Keratinocyte (primary cell): ENCODE data around the gene PRSS48. TPM values are rescaled to one million over a fixed set of nuclear protein-coding genes. Genes with fewer than 3 reads are reported as not detected.

Experiments used
- DNase-seq: peaks from one replicate; pipeline ENCODE4 v3.0.0-alpha.2; 2011; ENCODE audit warnings: low read depth, missing footprints, low spot score
- FAIRE-seq: peaks from 2 replicates; lab custom pipeline; 2011; peaks lifted over from hg19 to GRCh38; lab: Jason Lieb, UNC
- H2AFZ ChIP-seq: 2 replicates; pipeline ENCODE4 v1.6.0; 2012; ENCODE audit warnings: low read length, control low read depth, inconsistent platforms; ENCODE audit not compliant: control insufficient read depth
- H3K27ac ChIP-seq: 2 replicates; pipeline ENCODE4 v1.5.1; 2011; ENCODE audit warnings: low read length; ENCODE audit not compliant: control insufficient read depth, insufficient read depth
- H3K27me3 ChIP-seq: 3 replicates; pipeline ENCODE4 v1.6.0; 2011; ENCODE audit warnings: low read length; ENCODE audit not compliant: control insufficient read depth, insufficient read depth; ENCODE audit errors: extremely low read depth
- H3K36me3 ChIP-seq, 2 experiments: 2 replicates in 1 of 2; 3 replicates in 1 of 2; pipeline ENCODE4 v1.5.1; 2011; ENCODE audit warnings: low read length in 2 of 2, mild to moderate bottlenecking in 1 of 2; ENCODE audit not compliant: control insufficient read depth in 2 of 2, insufficient read depth in 2 of 2; ENCODE audit errors: extremely low read depth in 1 of 2
- H3K4me1 ChIP-seq: 3 replicates; pipeline ENCODE4 v1.5.1; 2011; ENCODE audit warnings: low read length; ENCODE audit not compliant: control insufficient read depth, insufficient read depth; ENCODE audit errors: extremely low read depth
- H3K4me2 ChIP-seq: 3 replicates; pipeline ENCODE4 v1.6.0; 2011; ENCODE audit warnings: low read depth, low read length; ENCODE audit not compliant: control insufficient read depth, insufficient read depth; ENCODE audit errors: extremely low read depth
- H3K4me3 ChIP-seq, 3 experiments: fragments of 200-600 bp in 1 of 3; sonication (generic) in 1 of 3; 2 replicates in 2 of 3; 3 replicates in 1 of 3; pipeline ENCODE4 v1.5.1; 2011 to 2016; ENCODE audit warnings: low read length in 3 of 3, mild to moderate bottlenecking in 3 of 3, control low read depth in 2 of 3, inconsistent platforms in 1 of 3, low read depth in 1 of 3, mixed read lengths in 1 of 3, mixed run types in 1 of 3, moderate library complexity in 1 of 3; ENCODE audit not compliant: control insufficient read depth in 2 of 3, insufficient read depth in 2 of 3; ENCODE audit errors: extremely low read depth in 1 of 3
- H3K79me2 ChIP-seq: 2 replicates; pipeline ENCODE4 v1.6.0; 2012; ENCODE audit warnings: low read length; ENCODE audit not compliant: control insufficient read depth, insufficient read depth
- H3K9ac ChIP-seq: 3 replicates; pipeline ENCODE4 v1.6.0; 2011; ENCODE audit warnings: low read length; ENCODE audit not compliant: control insufficient read depth, insufficient read depth; ENCODE audit errors: extremely low read depth
- H3K9me1 ChIP-seq: 3 replicates; pipeline ENCODE4 v1.6.0; 2011; ENCODE audit warnings: low read length; ENCODE audit not compliant: control insufficient read depth, insufficient read depth; ENCODE audit errors: extremely low read depth
- H3K9me3 ChIP-seq: 2 replicates; pipeline ENCODE4 v1.5.1; 2012; ENCODE audit warnings: low read depth, low read length; ENCODE audit not compliant: control insufficient read depth
- H4K20me1 ChIP-seq: 3 replicates; pipeline ENCODE4 v1.6.0; 2011; ENCODE audit warnings: low read length; ENCODE audit not compliant: control insufficient read depth, insufficient read depth; ENCODE audit errors: extremely low read depth
- CTCF ChIP-seq, 3 experiments: IDR thresholded peaks in 1 of 3; conservative IDR thresholded peaks in 1 of 3; optimal IDR thresholded peaks in 1 of 3; 2 replicates in 2 of 3; 3 replicates in 1 of 3; pipeline versions ENCODE3 to v1.5.1; 2011; ENCODE audit warnings: low read length in 3 of 3, mild to moderate bottlenecking in 3 of 3, moderate library complexity in 2 of 3, control low read depth in 1 of 3, inconsistent platforms in 1 of 3; ENCODE audit not compliant: insufficient read depth in 2 of 3; ENCODE audit errors: extremely low read depth in 1 of 3
- EZH2 ChIP-seq: IDR thresholded peaks from one replicate; pipeline ENCODE4 v1.6.1; 2012; ENCODE audit warnings: inconsistent platforms, mild to moderate bottlenecking, low read length, moderate library complexity
- dilution Hi-C: fragments of 300-500 bp; cut with MboI; formaldehyde crosslinking; loops from one replicate; pipeline ENCODE4 v1.7.0; 2020; ENCODE audit warnings: low sequenced_read_pairs; ENCODE audit not compliant: extremely low pct_ligation_motif_present
- polyA plus RNA-seq, 5 experiments: library from polyadenylated mRNA; depleted of rRNA in 3 of 5; stranded (reverse) in 3 of 5; stranded (forward) in 1 of 5; unstranded in 1 of 5; fragments of >200 nt; gene quantifications; 1 replicate in 1 of 5; 2 replicates in 3 of 5; 3 replicates in 1 of 5; pipeline versions ENCODE4 v1.2.1 to v1.2.3, GENCODE V29; 2011 to 2012; ENCODE audit warnings: missing spikeins in 2 of 5, low read depth in 1 of 5, low replicate concordance in 1 of 5

The PRSS48 gene
- polyA plus RNA-seq, 1 donor (not counting 4 experiments of a cell fraction or from before 2014, with no cell fraction given) = not detected

- no peak overlapping the region for H2AFZ ChIP-seq
- dilution Hi-C loops = no loop called here
- no peaks in the 10 kb centered on the region for H4K20me1 ChIP-seq
Measured at GRCh38 chr4:151263455-151263854, 13.5 kb upstream of the PRSS48 start.

GRCh38 chr4:151266497-151266896 lies 10.5 kb upstream of the PRSS48 start:
- H3K9ac ChIP-seq = no peak overlapping the region
- H3K9me1 ChIP-seq = no peaks in the 10 kb centered on the region
- H2AFZ ChIP-seq = no peak overlapping the region
- H3K36me3 ChIP-seq = peaks cover 0 to 3% of the 10 kb centered on the region in 2 experiments
- no peak overlapping the region for H3K4me2 ChIP-seq
- no peaks in the 10 kb centered on the region for H3K9me3 ChIP-seq
- H3K79me2 ChIP-seq = peaks cover 14% of the 10 kb centered on the region
- dilution Hi-C loops = no loop called here
- no peak overlapping the region for H3K27ac ChIP-seq
- no peaks in the 10 kb centered on the region for H3K4me1 ChIP-seq
- FAIRE-seq = no peak
- TF ChIP-seq CTCF (optimal IDR thresholded peaks at IDR 0.05 in 1 of 3, IDR thresholded peaks at IDR 0.05 in 1 of 3, conservative IDR thresholded peaks at IDR 0.05 in 1 of 3; ENCODE audit: extremely low read depth in 1 of 3, insufficient read depth in 2 of 3, low read length in 3 of 3) = no peak
- TF ChIP-seq EZH2 = no peak
- H3K27me3 ChIP-seq = no peaks in the 10 kb centered on the region
- no peak overlapping the region for H3K4me3 ChIP-seq
- H4K20me1 ChIP-seq = no peaks in the 10 kb centered on the region
- no peak for DNase-seq

More at GRCh38 chr4:151263455-151263854, 13.5 kb upstream of the PRSS48 start:
- H3K4me2 ChIP-seq = no peak overlapping the region
- no peak overlapping the region for H3K4me3 ChIP-seq
- H3K4me1 ChIP-seq = peaks cover 10% of the 10 kb centered on the region
- no peaks in the 10 kb centered on the region for H3K27me3 ChIP-seq
- H3K9me1 ChIP-seq = no peaks in the 10 kb centered on the region
- peaks cover 0 to 2% of the 10 kb centered on the region in 2 experiments for H3K36me3 ChIP-seq
- H3K27ac ChIP-seq = no peak overlapping the region
- DNase-seq = no peak
- H3K9me3 ChIP-seq = no peaks in the 10 kb centered on the region
- H3K79me2 ChIP-seq = peaks cover 17% of the 10 kb centered on the region
- FAIRE-seq = no peak
- no peak overlapping the region for H3K9ac ChIP-seq
- no peak for TF ChIP-seq EZH2
- no peak for TF ChIP-seq CTCF (optimal IDR thresholded peaks at IDR 0.05 in 1 of 3, IDR thresholded peaks at IDR 0.05 in 1 of 3, conservative IDR thresholded peaks at IDR 0.05 in 1 of 3; ENCODE audit: extremely low read depth in 1 of 3, insufficient read depth in 2 of 3, low read length in 3 of 3)
